Measurements from ENCODE around the gene ERG.

The ERG gene

GRCh38 chr21:38434913-38435533 lies 63.3 kb downstream of the ERG start:
- no peak for DNase-seq (ENCODE audit: low spot score)

- no peak for DNase-seq (ENCODE audit: low spot score)
These were observed 64.8 kb downstream of the ERG start for GRCh38 chr21:38433471-38433870.

- DNase-seq (ENCODE audit: low spot score) = no peak
These were observed 67.8 kb downstream of the ERG start for GRCh38 chr21:38430401-38430984.

GRCh38 chr21:38429011-38429410 lies 69.3 kb downstream of the ERG start:
- no peak for DNase-seq (ENCODE audit: low spot score)

- no peak for DNase-seq (ENCODE audit: low spot score)
These were observed 70.1 kb downstream of the ERG start for GRCh38 chr21:38428211-38428610.

GRCh38 chr21:38424305-38425019 lies 73.8 kb downstream of the ERG start:
- no peak for DNase-seq (ENCODE audit: low spot score)

- no peak for DNase-seq (ENCODE audit: low spot score)
These were observed 76.2 kb downstream of the ERG start for GRCh38 chr21:38422082-38422481.

GRCh38 chr21:38420140-38420539 lies 78.1 kb downstream of the ERG start:
- DNase-seq (ENCODE audit: low spot score) = no peak

- DNase-seq (ENCODE audit: low spot score) = no peak
These were observed 80.6 kb downstream of the ERG start for GRCh38 chr21:38417726-38418125.

GRCh38 chr21:38416791-38417190 lies 81.5 kb downstream of the ERG start:
- no peak for DNase-seq (ENCODE audit: low spot score)

- no peak for DNase-seq (ENCODE audit: low spot score)
These were observed 84.2 kb downstream of the ERG start for GRCh38 chr21:38413958-38414548.

- DNase-seq (ENCODE audit: low spot score) = no peak
These were observed 87.8 kb downstream of the ERG start for GRCh38 chr21:38410466-38410865.

- DNase-seq (ENCODE audit: low spot score) = no peak
These were observed 88.4 kb downstream of the ERG start for GRCh38 chr21:38409907-38410306.

- DNase-seq (ENCODE audit: low spot score) = no peak
These were observed 94.1 kb downstream of the ERG start for GRCh38 chr21:38404177-38404576.

- no peak for DNase-seq (ENCODE audit: low spot score)
These were observed 95.5 kb downstream of the ERG start for GRCh38 chr21:38402795-38403194.

GRCh38 chr21:38402291-38402690 lies 96.0 kb downstream of the ERG start:
- DNase-seq (ENCODE audit: low spot score) = no peak

- DNase-seq (ENCODE audit: low spot score) = no peak
These were observed 96.9 kb downstream of the ERG start for GRCh38 chr21:38401191-38401926.

GRCh38 chr21:38400195-38400919 lies 97.9 kb downstream of the ERG start:
- DNase-seq (ENCODE audit: low spot score) = no peak

GRCh38 chr21:38399103-38399502 lies 99.2 kb downstream of the ERG start:
- DNase-seq (ENCODE audit: low spot score) = no peak

- DNase-seq (ENCODE audit: low spot score) = no peak
These were observed 102.0 kb downstream of the ERG start for GRCh38 chr21:38396325-38396724.

GRCh38 chr21:38395581-38395980 lies 102.7 kb downstream of the ERG start:
- DNase-seq (ENCODE audit: low spot score) = no peak

GRCh38 chr21:38392661-38393060 lies 105.6 kb downstream of the ERG start:
- no peak for DNase-seq (ENCODE audit: low spot score)
